GM12891 (cell line): ENCODE results near the gene NDUFS1.

Experiments
- PAX5 ChIP-seq: IDR thresholded peaks from 2 replicates; pipeline ENCODE4 v1.6.1; 2011; ENCODE audit warnings: low read length, moderate library complexity, mild to moderate bottlenecking; ENCODE audit not compliant: insufficient read depth, severe bottlenecking
- POLR2A ChIP-seq: IDR thresholded peaks from 2 replicates; pipeline ENCODE4 v1.6.1; 2011; ENCODE audit warnings: low read depth, low read length, control low read depth
- POLR2AphosphoS5 ChIP-seq: IDR thresholded peaks from 2 replicates; pipeline ENCODE4 v1.6.1; 2011; ENCODE audit warnings: low read depth, low read length, control low read depth
- SPI1 ChIP-seq: IDR thresholded peaks from 2 replicates; pipeline ENCODE4 v1.6.1; 2011; ENCODE audit warnings: low read depth, low read length, control low read depth
- TAF1 ChIP-seq: IDR thresholded peaks from 2 replicates; pipeline ENCODE4 v1.6.1; 2011; ENCODE audit warnings: low read depth, low read length, control low read depth

GRCh38 chr2:206096876-206097275, 62.4 kb downstream of the NDUFS1 start:
- TF ChIP-seq POLR2AphosphoS5 (no peak), POLR2A (no peak), TAF1 (no peak), SPI1 (no peak), PAX5 (no peak)
